Mesendoderm (in vitro differentiated cells): Measurements from ENCODE around the gene NLN.
"Not testable (repeated sequence)": the region's sequence is repeated elsewhere in the genome, so short reads cannot be mapped to it uniquely, and the experiment has no call there.

Source experiments
- DNase-seq: peaks from one replicate; pipeline ENCODE4 v3.0.0; 2013
- H2AK5ac ChIP-seq: 2 replicates; pipeline ENCODE4 v1.6.1; 2013; ENCODE audit warnings: low read length, inconsistent platforms
- H2BK120ac ChIP-seq: 2 replicates; pipeline ENCODE4 v1.6.1; 2013; ENCODE audit warnings: low read depth, mild to moderate bottlenecking, low read length, moderate library complexity, mixed read lengths
- H2BK15ac ChIP-seq: replicated peaks from 2 replicates; pipeline ENCODE4 v1.6.1; 2013; ENCODE audit warnings: low read depth, mild to moderate bottlenecking, moderate library complexity
- H2BK5ac ChIP-seq: 2 replicates; pipeline ENCODE4 v1.6.1; 2013; ENCODE audit warnings: low read length, inconsistent platforms
- H3K18ac ChIP-seq: 2 replicates; pipeline ENCODE4 v1.6.1; 2013; ENCODE audit warnings: mild to moderate bottlenecking, low read length, mixed read lengths
- H3K23ac ChIP-seq: one replicate; pipeline ENCODE4 v1.6.1; 2013; ENCODE audit warnings: low read length
- H3K27ac ChIP-seq: 2 replicates; pipeline ENCODE4 v1.5.1; 2013; ENCODE audit warnings: low read depth, mild to moderate bottlenecking, inconsistent platforms, low read length, moderate library complexity
- H3K27me3 ChIP-seq: 2 replicates; pipeline ENCODE4 v1.6.1; 2013; ENCODE audit warnings: low read length, control low read depth, mild to moderate bottlenecking, inconsistent platforms; ENCODE audit not compliant: insufficient read depth, poor library complexity
- H3K36me3 ChIP-seq: 2 replicates; pipeline ENCODE4 v1.6.1; 2013; ENCODE audit warnings: low read length, inconsistent platforms; ENCODE audit not compliant: control insufficient read depth, insufficient read depth
- H3K4ac ChIP-seq: one replicate; pipeline ENCODE4 v1.6.1; 2013; ENCODE audit warnings: low read depth, mild to moderate bottlenecking, low read length, moderate library complexity
- H3K4me1 ChIP-seq: 2 replicates; pipeline ENCODE4 v1.6.1; 2013; ENCODE audit warnings: low read depth, low read length, inconsistent platforms; ENCODE audit not compliant: control insufficient read depth
- H3K4me2 ChIP-seq: 2 replicates; pipeline ENCODE4 v1.6.1; 2013; ENCODE audit warnings: low read length
- H3K4me3 ChIP-seq: 2 replicates; pipeline ENCODE4 v1.5.1; 2013; ENCODE audit warnings: mild to moderate bottlenecking, low read length
- H3K56ac ChIP-seq: one replicate; pipeline ENCODE4 v1.6.1; 2013; ENCODE audit warnings: low read length
- H3K79me1 ChIP-seq: 2 replicates; pipeline ENCODE4 v1.6.1; 2013; ENCODE audit warnings: low read length, inconsistent platforms
- H3K79me2 ChIP-seq: 2 replicates; pipeline ENCODE4 v1.6.1; 2013; ENCODE audit warnings: mild to moderate bottlenecking, low read length; ENCODE audit not compliant: control insufficient read depth, insufficient read depth
- H3K9ac ChIP-seq: 2 replicates; pipeline ENCODE4 v1.6.1; 2013; ENCODE audit warnings: low read length, inconsistent platforms
- H4K5ac ChIP-seq: one replicate; pipeline ENCODE4 v1.6.1; 2013; ENCODE audit warnings: low read length
- H4K8ac ChIP-seq: one replicate; pipeline ENCODE4 v1.6.1; 2013; ENCODE audit warnings: low read depth, mild to moderate bottlenecking, control low read depth, low read length, moderate library complexity
- WGBS: extraction: QIAGEN DNeasy Blood & Tissue Kit; methylation state at CpG from one replicate; pipeline ENCODE4 v1.1.7; 2013; ENCODE audit warnings: low lambda C conversion rate, missing lambda C conversion rate; ENCODE audit not compliant: insufficient coverage; ENCODE audit errors: extremely low coverage; 5-methylcytosine and 5-hydroxymethylcytosine counted together

Gene NLN

DNA sequence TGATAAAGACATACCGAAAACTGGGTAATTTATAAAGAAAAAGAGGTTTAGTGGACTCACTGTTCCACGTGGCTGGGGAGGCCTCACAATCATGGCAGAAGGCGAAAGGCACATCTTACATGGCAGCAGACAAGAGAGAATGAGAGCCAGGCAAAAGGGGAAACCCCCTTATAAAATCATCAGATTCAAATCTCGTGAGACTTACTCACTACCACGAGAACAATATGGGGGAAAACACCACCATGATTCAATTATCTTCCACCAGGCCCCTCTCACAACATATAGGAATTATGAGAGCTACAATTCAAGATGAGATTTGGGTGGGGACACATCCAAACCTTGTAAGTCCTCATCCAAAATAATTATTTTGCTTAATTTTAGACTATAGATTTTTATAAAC lies 149.8 kb downstream of the NLN start:
- H4K8ac ChIP-seq, H3K23ac ChIP-seq, H3K9ac ChIP-seq, H3K4ac ChIP-seq, DNase-seq, H3K4me3 ChIP-seq, H2BK120ac ChIP-seq, H3K79me1 ChIP-seq, H4K5ac ChIP-seq, H3K56ac ChIP-seq, H3K79me2 ChIP-seq, H3K27me3 ChIP-seq, H3K36me3 ChIP-seq, H2BK15ac ChIP-seq, H3K4me1 ChIP-seq, H2AK5ac ChIP-seq, H3K27ac ChIP-seq, H2BK5ac ChIP-seq, H3K18ac ChIP-seq, H3K4me2 ChIP-seq: not testable (repeated sequence)
- WGBS, result no CpG with 5 or more reads among the region's 5 CpGs

- Histone ChIP-seq H3K23ac (no peak overlapping the region), H3K27ac (no peak overlapping the region), H3K4me2 (no peak overlapping the region), H3K4me3 (no peak overlapping the region), H3K79me1 (no peaks in the 10 kb centered on the region), H4K5ac (no peak overlapping the region), H3K27me3 (no peaks in the 10 kb centered on the region), H2BK15ac (no peak overlapping the region), H3K56ac (no peak overlapping the region), H2AK5ac (no peak overlapping the region), H3K79me2 (no peaks in the 10 kb centered on the region), H3K4me1 (no peaks in the 10 kb centered on the region), H3K36me3 (no peaks in the 10 kb centered on the region), H3K18ac (no peak overlapping the region), H2BK5ac (no peak overlapping the region), H3K4ac (no peak overlapping the region), H4K8ac (no peak overlapping the region), H3K9ac (no peak overlapping the region), H2BK120ac (no peak overlapping the region)
- DNase-seq, result no peak
- WGBS, result no CpG with 5 or more reads among the region's 3 CpGs
Measured at GRCh38 chr5:65873181-65873750, 151.3 kb downstream of the NLN start.

- H3K27ac ChIP-seq, result no peak overlapping the region
- no peak overlapping the region for H4K5ac ChIP-seq
- H3K4ac ChIP-seq, result no peak overlapping the region
- H3K79me1 ChIP-seq, result no peaks in the 10 kb centered on the region
- H3K27me3 ChIP-seq, result no peaks in the 10 kb centered on the region
- H3K56ac ChIP-seq, result no peak overlapping the region
- H2BK5ac ChIP-seq, result no peak overlapping the region
- WGBS, result no CpG with 5 or more reads among the region's 3 CpGs
- H3K4me2 ChIP-seq, result no peak overlapping the region
- DNase-seq, result no peak
- H2AK5ac ChIP-seq, result no peak overlapping the region
- H3K79me2 ChIP-seq, result no peaks in the 10 kb centered on the region
- no peak overlapping the region for H3K23ac ChIP-seq
- H2BK15ac ChIP-seq, result no peak overlapping the region
- no peak overlapping the region for H2BK120ac ChIP-seq
- H3K36me3 ChIP-seq, result no peaks in the 10 kb centered on the region
- no peak overlapping the region for H3K4me3 ChIP-seq
- no peak overlapping the region for H4K8ac ChIP-seq
- H3K4me1 ChIP-seq, result no peaks in the 10 kb centered on the region
- no peak overlapping the region for H3K9ac ChIP-seq
- no peak overlapping the region for H3K18ac ChIP-seq
Measured at GRCh38 chr5:65874241-65874640, 152.2 kb downstream of the NLN start.

GRCh38 chr5:65876496-65876895 lies 154.5 kb downstream of the NLN start:
- H3K9ac ChIP-seq, result no peak overlapping the region

GRCh38 chr5:65876970-65877369 lies 155.0 kb downstream of the NLN start:
- no peak overlapping the region for H3K4ac ChIP-seq
- H2BK5ac ChIP-seq, result no peak overlapping the region
- no peak overlapping the region for H3K4me2 ChIP-seq
- no peaks in the 10 kb centered on the region for H3K36me3 ChIP-seq
- no CpG with 5 or more reads among the region's 4 CpGs for WGBS
- H3K27ac ChIP-seq, result no peak overlapping the region
- H3K23ac ChIP-seq, result no peak overlapping the region
- no peak overlapping the region for H4K5ac ChIP-seq
- no peaks in the 10 kb centered on the region for H3K79me1 ChIP-seq
- H2BK120ac ChIP-seq, result no peak overlapping the region
- H2BK15ac ChIP-seq, result no peak overlapping the region
- no peaks in the 10 kb centered on the region for H3K79me2 ChIP-seq
- no peak overlapping the region for H3K56ac ChIP-seq
- H3K18ac ChIP-seq, result no peak overlapping the region
- H3K27me3 ChIP-seq, result no peaks in the 10 kb centered on the region
- H3K9ac ChIP-seq, result no peak overlapping the region
- H4K8ac ChIP-seq, result no peak overlapping the region
- no peak overlapping the region for H3K4me3 ChIP-seq
- DNase-seq, result no peak
- no peaks in the 10 kb centered on the region for H3K4me1 ChIP-seq
- H2AK5ac ChIP-seq, result no peak overlapping the region

More at GRCh38 chr5:65876496-65876895, 154.5 kb downstream of the NLN start:
- Histone ChIP-seq H3K4ac (no peak overlapping the region), H3K27me3 (no peaks in the 10 kb centered on the region), H3K4me3 (no peak overlapping the region), H3K23ac (no peak overlapping the region), H3K79me1 (no peaks in the 10 kb centered on the region), H3K79me2 (no peaks in the 10 kb centered on the region), H2AK5ac (no peak overlapping the region), H3K36me3 (no peaks in the 10 kb centered on the region), H4K8ac (no peak overlapping the region), H4K5ac (no peak overlapping the region), H3K18ac (no peak overlapping the region), H3K27ac (no peak overlapping the region), H2BK5ac (no peak overlapping the region), H2BK120ac (no peak overlapping the region), H3K56ac (no peak overlapping the region), H3K4me1 (no peaks in the 10 kb centered on the region), H3K4me2 (no peak overlapping the region), H2BK15ac (no peak overlapping the region)
- DNase-seq, result no peak
